Renal cortex interstitium (tissue), 11 donors: Measurements from ENCODE around the gene TNIP1. TPM values are rescaled to one million over a fixed set of nuclear protein-coding genes. Genes with fewer than 3 reads are reported as not detected.

Experiments used
- DNase-seq, 11 donors: peaks; one replicate each; pipeline ENCODE4 v3.0.0-alpha.2; 2013; ENCODE audit warnings: low read depth in 9 of 11, low spot score in 4 of 11; ENCODE audit errors: extremely low read depth in 1 of 11
- polyA plus RNA-seq, 3 donors: library from polyadenylated mRNA; unstranded; fragments of 120-200 nt; gene quantifications; one replicate each; pipeline ENCODE4 v1.2.1, GENCODE V29; 2013; ENCODE audit not compliant: insufficient read length in 3 of 3

The TNIP1 gene
- polyA plus RNA-seq, 3 donors: 63.0 to 88.2 (median 78.3) TPM

GRCh38 chr5:151053796-151054462 is 26.9 kb downstream of the TNIP1 start:
- no peak for DNase-seq

GRCh38 chr5:151052836-151053235 is 28.0 kb downstream of the TNIP1 start:
- DNase-seq: no peak

GRCh38 chr5:151051931-151052608 is 28.8 kb downstream of the TNIP1 start:
- no peak for DNase-seq

GRCh38 chr5:151051066-151051930 is 29.5 kb downstream of the TNIP1 start:
- DNase-seq: peak in 10 of 11 donors; percentile 30 to 72 (median 58)

- DNase-seq: no peak
These were observed 32.3 kb downstream of the TNIP1 start for GRCh38 chr5:151048526-151048925.

- DNase-seq: no peak
These were observed 32.9 kb downstream of the TNIP1 start for GRCh38 chr5:151047814-151048425.

- no peak for DNase-seq
These were observed 38.3 kb downstream of the TNIP1 start for GRCh38 chr5:151042453-151043093.

- DNase-seq: no peak
These were observed 39.1 kb downstream of the TNIP1 start for GRCh38 chr5:151041577-151042268.

GRCh38 chr5:151040211-151040747 is 40.6 kb downstream of the TNIP1 start:
- DNase-seq: no peak

- no peak for DNase-seq
These were observed 41.2 kb downstream of the TNIP1 start for GRCh38 chr5:151039665-151040064.

- no peak for DNase-seq
These were observed 42.0 kb downstream of the TNIP1 start for GRCh38 chr5:151038801-151039238.

- no peak for DNase-seq
These were observed 42.5 kb downstream of the TNIP1 start for GRCh38 chr5:151038412-151038745.

- DNase-seq: peak in 6 of 11 donors; percentile 29 to 69 (median 40)
These were observed 43.0 kb downstream of the TNIP1 start for GRCh38 chr5:151037561-151038411.

GRCh38 chr5:151036556-151036955 is 44.3 kb downstream of the TNIP1 start:
- DNase-seq: peak in 3 of 11 donors; percentile 8 to 59 (median 23)

GRCh38 chr5:151034422-151035379 is 46.1 kb downstream of the TNIP1 start:
- no peak for DNase-seq
